Esophagus (tissue), 2 donors: ENCODE results near the gene ORM1. TPM values are rescaled to one million over a fixed set of nuclear protein-coding genes. Genes with fewer than 3 reads are reported as not detected.

Experiments used
- H3K27ac ChIP-seq, 2 donors: one replicate each; pipeline ENCODE4 v1.5.1; 2013; ENCODE audit warnings: low read depth in 2 of 2, mild to moderate bottlenecking in 2 of 2, inconsistent platforms in 1 of 2, low read length in 1 of 2, moderate library complexity in 1 of 2
- H3K27me3 ChIP-seq, 2 donors: one replicate each; pipeline ENCODE4 v1.6.1; 2013; ENCODE audit warnings: low read length in 2 of 2, control low read depth in 1 of 2, mild to moderate bottlenecking in 1 of 2; ENCODE audit not compliant: insufficient read depth in 2 of 2, control insufficient read depth in 1 of 2
- H3K36me3 ChIP-seq, 2 donors: one replicate each; pipeline ENCODE4 v1.6.1; 2013; ENCODE audit warnings: low read length in 1 of 2; ENCODE audit not compliant: control insufficient read depth in 2 of 2, insufficient read depth in 2 of 2
- H3K4me1 ChIP-seq, 2 donors: one replicate each; pipeline ENCODE4 v1.6.1; 2013; ENCODE audit warnings: low read length in 1 of 2; ENCODE audit not compliant: control insufficient read depth in 2 of 2, insufficient read depth in 2 of 2
- H3K4me3 ChIP-seq, 2 donors: one replicate each; pipeline ENCODE4 v1.5.1; 2013; ENCODE audit warnings: low read length in 2 of 2, mild to moderate bottlenecking in 2 of 2, low read depth in 1 of 2, moderate library complexity in 1 of 2
- H3K9me3 ChIP-seq, 2 donors: one replicate each; pipeline ENCODE4 v1.6.1; 2013; ENCODE audit warnings: mild to moderate bottlenecking in 2 of 2, low read depth in 1 of 2, low read length in 1 of 2, moderate library complexity in 1 of 2; ENCODE audit not compliant: control insufficient read depth in 2 of 2, insufficient read depth in 1 of 2
- WGBS, 2 donors: extraction: QIAGEN DNeasy Blood & Tissue Kit; methylation state at CpG; one replicate each; pipeline ENCODE4 v1.1.7; 2013; 5-methylcytosine and 5-hydroxymethylcytosine counted together
- polyA plus RNA-seq, 2 donors: library from polyadenylated mRNA; stranded (reverse); fragments of 200-250 nt; gene quantifications; one replicate each; pipeline ENCODE4 v1.2.3, GENCODE V29; 2013
- donor health status: healthy with polysubstance abuse.
- donor health status: Bipolar disorder and iron deficiency.

ORM1 gene
- polyA plus RNA-seq, 2 donors, result 0.11 TPM; not detected in 1

- Histone ChIP-seq H3K4me1 (peaks cover 0 to 3% of the 10 kb centered on the region in 2 donors), H3K4me3 (no peak overlapping the region), H3K27ac (no peak overlapping the region), H3K9me3 (no peaks in the 10 kb centered on the region), H3K36me3 (peaks cover 12 to 40% of the 10 kb centered on the region in 2 donors), H3K27me3 (no peaks in the 10 kb centered on the region)
- WGBS, 2 donors, result 86 to 87% methylated on average over 16 of the region's 16 CpGs
These were observed 16.4 kb downstream of the ORM1 start for GRCh38 chr9:114339130-114339908.

- no peak overlapping the region for H3K27ac ChIP-seq
- 89 to 90% methylated on average over 12 of the region's 12 CpGs for WGBS, 2 donors
- no peaks in the 10 kb centered on the region for H3K27me3 ChIP-seq
- H3K4me3 ChIP-seq, result no peak overlapping the region
- H3K4me1 ChIP-seq, result peaks cover 0 to 3% of the 10 kb centered on the region in 2 donors
- H3K36me3 ChIP-seq, result peaks cover 17 to 50% of the 10 kb centered on the region in 2 donors
- H3K9me3 ChIP-seq, result no peaks in the 10 kb centered on the region
These were observed 18.4 kb downstream of the ORM1 start for GRCh38 chr9:114341152-114341830.

GRCh38 chr9:114341991-114342390 is 19.1 kb downstream of the ORM1 start:
- Histone ChIP-seq H3K27ac (no peak overlapping the region), H3K4me1 (peaks cover 0 to 3% of the 10 kb centered on the region in 2 donors), H3K9me3 (no peaks in the 10 kb centered on the region), H3K27me3 (no peaks in the 10 kb centered on the region), H3K4me3 (no peak overlapping the region), H3K36me3 (peaks cover 23 to 49% of the 10 kb centered on the region in 2 donors)
- 93 to 95% methylated on average over 4 of the region's 4 CpGs for WGBS, 2 donors

GRCh38 chr9:114342755-114343440 is 20.0 kb downstream of the ORM1 start:
- H3K27me3 ChIP-seq, result no peaks in the 10 kb centered on the region
- peaks cover 23 to 47% of the 10 kb centered on the region in 2 donors for H3K36me3 ChIP-seq
- H3K27ac ChIP-seq, result no peak overlapping the region
- peaks cover 0 to 3% of the 10 kb centered on the region in 2 donors for H3K4me1 ChIP-seq
- 91% methylated on average over 5 of the region's 5 CpGs for WGBS, 2 donors
- H3K4me3 ChIP-seq, result no peak overlapping the region
- no peaks in the 10 kb centered on the region for H3K9me3 ChIP-seq

- Histone ChIP-seq H3K4me3 (no peak overlapping the region), H3K27ac (no peak overlapping the region), H3K9me3 (no peaks in the 10 kb centered on the region), H3K36me3 (peaks cover 23 to 50% of the 10 kb centered on the region in 2 donors), H3K4me1 (peaks cover 0 to 3% of the 10 kb centered on the region in 2 donors), H3K27me3 (no peaks in the 10 kb centered on the region)
- 69 to 84% methylated on average over 9 of the region's 9 CpGs for WGBS, 2 donors
These were observed 20.7 kb downstream of the ORM1 start for GRCh38 chr9:114343471-114344187.

- Histone ChIP-seq H3K27ac (no peak overlapping the region), H3K4me1 (peaks cover 0 to 3% of the 10 kb centered on the region in 2 donors), H3K36me3 (peaks cover 23 to 50% of the 10 kb centered on the region in 2 donors), H3K27me3 (no peaks in the 10 kb centered on the region), H3K4me3 (no peak overlapping the region), H3K9me3 (no peaks in the 10 kb centered on the region)
- WGBS, 2 donors, result 92 to 93% methylated on average over 11 of the region's 11 CpGs
These were observed 21.3 kb downstream of the ORM1 start for GRCh38 chr9:114344188-114344566.

GRCh38 chr9:114344692-114345091 is 21.8 kb downstream of the ORM1 start:
- WGBS, 2 donors, result 48 to 72% methylated on average over 3 of the region's 3 CpGs
- Histone ChIP-seq H3K36me3 (peaks cover 23 to 50% of the 10 kb centered on the region in 2 donors), H3K27me3 (no peaks in the 10 kb centered on the region), H3K9me3 (no peaks in the 10 kb centered on the region), H3K4me1 (peaks cover 0 to 3% of the 10 kb centered on the region in 2 donors), H3K27ac (no peak overlapping the region), H3K4me3 (no peak overlapping the region)

GRCh38 chr9:114345493-114346065 is 22.7 kb downstream of the ORM1 start:
- Histone ChIP-seq H3K36me3 (peaks cover 26 to 51% of the 10 kb centered on the region in 2 donors), H3K4me3 (no peak overlapping the region), H3K9me3 (no peaks in the 10 kb centered on the region), H3K27me3 (no peaks in the 10 kb centered on the region), H3K27ac (no peak overlapping the region), H3K4me1 (peaks cover 0 to 3% of the 10 kb centered on the region in 2 donors)
- WGBS, 2 donors, result 86 to 97% methylated on average over 7 of the region's 7 CpGs

GRCh38 chr9:114346146-114346545 is 23.2 kb downstream of the ORM1 start:
- Histone ChIP-seq H3K27me3 (no peaks in the 10 kb centered on the region), H3K4me1 (peaks cover 0 to 3% of the 10 kb centered on the region in 2 donors), H3K27ac (no peak overlapping the region), H3K36me3 (peaks cover 30 to 49% of the 10 kb centered on the region in 2 donors), H3K4me3 (no peak overlapping the region), H3K9me3 (no peaks in the 10 kb centered on the region)
- WGBS, 2 donors, result 84 to 89% methylated on average over 11 of the region's 11 CpGs
